GM19351 (cell line): ENCODE results near the gene ESPNL.

Experiments
- ATAC-seq: cut with Tn5 transposase; IDR thresholded peaks from one replicate; pipeline ENCODE4 v1.9.1; 2021; ENCODE audit warnings: mild to moderate bottlenecking, moderate library complexity; ENCODE audit not compliant: unreplicated experiment

The ESPNL gene

GRCh38 chr2:238077292-238077691, 22.8 kb upstream of the ESPNL start:
- no peak for ATAC-seq

- ATAC-seq, result no peak
Measured at GRCh38 chr2:238079874-238080327, 20.2 kb upstream of the ESPNL start.

- no peak for ATAC-seq
Measured at GRCh38 chr2:238080518-238080917, 19.6 kb upstream of the ESPNL start.

GRCh38 chr2:238081150-238081549, 19.0 kb upstream of the ESPNL start:
- ATAC-seq, result no peak

GRCh38 chr2:238081561-238081960, 18.6 kb upstream of the ESPNL start:
- ATAC-seq, result no peak

- ATAC-seq, result no peak
Measured at GRCh38 chr2:238082151-238082550, 18.0 kb upstream of the ESPNL start.

- ATAC-seq, result no peak
Measured at GRCh38 chr2:238082827-238083226, 17.3 kb upstream of the ESPNL start.

GRCh38 chr2:238083919-238084318, 16.2 kb upstream of the ESPNL start:
- no peak for ATAC-seq

GRCh38 chr2:238084761-238085160, 15.4 kb upstream of the ESPNL start:
- no peak for ATAC-seq

GRCh38 chr2:238085899-238086298, 14.2 kb upstream of the ESPNL start:
- no peak for ATAC-seq

- ATAC-seq, result no peak
Measured at GRCh38 chr2:238087211-238087610, 12.9 kb upstream of the ESPNL start.

- no peak for ATAC-seq
Measured at GRCh38 chr2:238090887-238091286, 9.3 kb upstream of the ESPNL start.

GRCh38 chr2:238091436-238092060, 8.6 kb upstream of the ESPNL start:
- ATAC-seq, result no peak

GRCh38 chr2:238092486-238093035, 7.6 kb upstream of the ESPNL start:
- ATAC-seq, result no peak

- no peak for ATAC-seq
Measured at GRCh38 chr2:238093181-238094140, 6.7 kb upstream of the ESPNL start.

GRCh38 chr2:238094438-238095022, 5.6 kb upstream of the ESPNL start:
- no peak for ATAC-seq

- no peak for ATAC-seq
Measured at GRCh38 chr2:238095143-238095542, 5.0 kb upstream of the ESPNL start.

- no peak for ATAC-seq
Measured at GRCh38 chr2:238096311-238097011, 3.7 kb upstream of the ESPNL start.

- ATAC-seq, result no peak
Measured at GRCh38 chr2:238097201-238097987, 2.7 kb upstream of the ESPNL start.
